HG03066 (cell line): ENCODE measurements around the gene BEST1.
A peak's percentile ranks its signal among the peaks of the same experiment; 100 is the strongest.
"Not testable (repeated sequence)": the region's sequence is repeated elsewhere in the genome, so short reads cannot be mapped to it uniquely, and the experiment has no call there.

Experiments used
- ATAC-seq: cut with Tn5 transposase; IDR thresholded peaks from one replicate; pipeline ENCODE4 v1.9.1; 2021; ENCODE audit warnings: low read depth; ENCODE audit not compliant: unreplicated experiment

Gene BEST1

GRCh38 chr11:61962213-61963015, 12.3 kb downstream of the BEST1 start:
- ATAC-seq, result no peak

GRCh38 chr11:61963016-61963281, 12.8 kb downstream of the BEST1 start:
- ATAC-seq, result no peak

DNA sequence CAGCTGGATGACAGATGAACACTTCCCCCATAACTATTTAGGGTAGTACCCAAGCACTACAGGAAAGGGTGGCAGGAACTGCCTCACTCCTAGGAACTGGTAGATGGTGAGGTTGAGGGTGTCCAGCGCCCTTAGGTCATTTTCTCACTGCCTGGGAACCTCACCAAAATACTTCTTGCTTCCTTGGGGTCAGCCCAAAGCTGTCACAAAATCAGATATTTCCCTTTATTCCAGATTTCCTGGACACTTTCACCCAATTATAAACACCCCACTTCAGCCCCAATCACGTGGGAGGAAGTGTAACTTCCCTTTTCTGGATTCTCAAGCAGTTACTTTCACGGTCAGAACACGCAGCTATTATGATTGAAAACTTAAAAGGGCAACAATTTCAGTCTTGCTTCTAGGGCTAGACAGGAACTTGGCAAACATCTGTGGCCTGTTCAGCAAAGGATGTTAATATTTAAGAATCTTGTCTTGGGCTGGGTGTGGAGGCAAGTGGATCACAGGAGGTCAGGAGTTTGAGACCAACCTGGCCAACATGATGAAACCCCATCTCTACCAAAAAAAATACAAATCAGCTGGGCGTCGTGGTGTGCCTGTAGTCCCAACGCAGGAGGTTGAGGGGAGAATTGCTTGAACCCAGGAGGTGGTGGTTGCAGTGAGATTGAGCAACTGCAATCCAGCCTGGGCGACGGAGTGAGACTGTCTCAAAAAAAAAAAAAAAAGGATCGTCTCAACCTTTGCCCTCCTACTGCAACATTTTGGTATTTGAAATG, 13.3 kb downstream of the BEST1 start:
- ATAC-seq, result no peak

DNA sequence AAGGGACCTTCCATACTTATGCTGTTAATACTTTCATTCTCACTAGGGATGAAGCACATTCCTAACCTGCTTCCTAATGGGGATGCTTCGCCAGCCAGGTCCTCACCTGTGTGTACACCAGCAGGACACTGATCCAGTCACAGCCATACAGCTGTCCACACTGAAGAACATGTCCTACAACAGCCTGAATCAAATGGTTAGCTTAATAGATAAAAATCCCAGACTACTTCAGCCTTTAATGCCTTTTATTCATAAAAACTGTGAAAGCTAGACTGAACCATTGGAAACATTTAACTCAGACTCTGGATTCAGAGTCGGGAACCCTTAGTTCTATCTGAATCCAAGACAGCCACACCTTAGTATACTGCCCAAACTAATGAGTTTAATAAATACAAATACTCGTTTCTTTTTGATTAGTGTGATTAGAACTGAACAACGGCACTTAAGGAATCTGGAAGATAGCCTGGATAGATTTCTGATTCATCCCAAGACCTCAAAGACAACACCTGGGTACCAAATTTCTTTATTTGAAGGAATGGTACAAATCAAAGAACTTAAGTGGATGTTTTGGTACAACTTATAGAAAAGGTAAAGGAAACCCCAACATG, 14.0 kb downstream of the BEST1 start:
- ATAC-seq, result no peak

DNA sequence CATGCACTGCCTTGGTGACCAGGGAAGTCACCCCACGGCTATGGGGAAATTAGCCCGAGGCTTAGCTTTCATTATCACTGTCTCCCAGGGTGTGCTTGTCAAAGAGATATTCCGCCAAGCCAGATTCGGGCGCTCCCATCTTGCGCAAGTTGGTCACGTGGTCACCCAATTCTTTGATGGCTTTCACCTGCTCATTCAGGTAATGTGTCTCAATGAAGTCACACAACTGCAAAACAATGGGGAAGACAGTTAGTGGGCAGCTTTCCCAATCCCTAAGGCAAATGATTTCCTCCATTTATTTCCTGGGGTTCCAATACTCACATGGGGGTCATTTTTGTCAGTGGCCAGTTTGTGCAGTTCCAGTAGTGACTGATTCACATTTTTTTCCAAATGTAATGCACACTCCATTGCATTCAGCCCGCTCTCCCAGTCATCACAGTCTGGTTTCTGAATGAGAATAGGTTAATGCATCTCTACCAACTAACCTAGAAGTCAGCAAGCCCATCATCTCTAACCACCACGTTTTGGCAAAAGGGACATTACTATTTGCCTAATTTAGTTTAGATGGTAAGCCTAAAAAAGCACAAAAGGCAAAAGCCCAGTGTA, 14.6 kb downstream of the BEST1 start:
- not testable (repeated sequence) for ATAC-seq

DNA sequence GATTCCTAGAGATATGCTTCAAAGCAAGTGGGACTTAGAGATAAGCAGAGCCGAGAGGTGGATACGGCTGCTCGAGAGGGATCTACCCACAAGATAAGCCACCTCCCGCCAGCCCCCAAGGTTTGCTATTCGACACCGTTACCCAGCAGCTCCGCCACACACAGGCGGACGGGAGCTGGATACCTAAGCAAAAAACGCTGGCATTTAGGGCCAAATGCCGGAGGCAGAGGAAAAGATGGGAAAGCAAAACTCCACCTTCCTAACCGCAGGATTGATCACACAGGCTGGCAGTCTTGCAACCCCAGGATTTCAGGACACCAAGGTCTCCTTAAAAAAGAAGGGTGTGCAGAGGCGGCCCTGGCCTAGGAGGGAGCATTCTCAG, 16.6 kb downstream of the BEST1 start:
- ATAC-seq, result no peak

- ATAC-seq, result peak; percentile 47
Observed at GRCh38 chr11:61967116-61967923, 17.2 kb downstream of the BEST1 start, which contains the start of gene FTH1. Gene FTH1 (minus strand): TSS chr11:61967634. CDS start chr11:61967425, 209 bp downstream.

GRCh38 chr11:61967924-61968757, 18.0 kb downstream of the BEST1 start:
- ATAC-seq, result no peak

DNA sequence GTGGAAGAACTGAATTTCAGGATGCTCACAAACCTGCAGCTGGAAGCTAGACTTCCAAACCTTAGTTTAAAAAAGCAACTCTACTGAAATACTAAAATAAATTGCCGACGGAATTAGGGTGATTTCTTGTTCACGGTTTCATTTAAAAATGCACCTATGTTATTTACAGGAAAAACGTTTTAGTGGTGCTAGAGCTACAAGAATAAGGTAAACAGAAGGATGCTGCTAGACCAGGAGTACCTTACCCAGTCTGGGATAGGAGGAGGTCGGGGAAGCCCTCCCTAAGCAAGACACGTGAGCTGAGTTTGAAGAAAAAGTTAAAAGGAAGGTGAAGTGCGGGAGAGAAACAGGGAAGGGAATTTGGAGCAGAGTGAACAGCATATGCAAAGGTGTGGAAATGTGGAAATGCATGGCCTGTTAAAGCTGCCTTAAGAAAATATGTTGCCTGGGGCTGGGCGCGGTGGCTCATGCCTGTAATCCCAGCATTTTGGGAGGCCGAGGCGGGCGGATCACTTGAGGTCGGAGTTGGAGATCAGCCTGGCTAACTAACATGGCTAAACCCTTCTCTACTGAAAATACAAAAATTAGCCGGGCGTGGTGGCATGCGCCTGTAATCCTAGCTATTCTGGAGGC, 18.7 kb downstream of the BEST1 start:
- ATAC-seq, result no peak

DNA sequence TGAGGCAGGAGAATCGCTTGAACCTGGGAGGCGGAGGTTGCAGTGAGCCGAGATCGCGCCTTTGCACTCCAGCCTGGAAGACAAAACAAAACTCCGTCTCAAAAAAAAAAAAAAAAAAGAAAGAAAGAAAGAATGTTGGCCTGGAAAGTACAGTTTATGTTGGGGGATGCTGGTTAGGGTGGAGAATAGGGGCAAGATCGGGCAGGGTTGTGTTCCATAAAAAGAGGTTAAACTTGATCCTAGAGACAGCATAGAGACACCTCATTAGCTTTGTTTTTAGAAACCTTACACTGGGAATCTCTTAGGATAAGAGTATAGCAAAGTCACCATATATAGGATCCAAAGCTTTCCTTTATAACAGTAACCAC, 19.2 kb downstream of the BEST1 start:
- no peak for ATAC-seq

GRCh38 chr11:61969838-61970662, 19.9 kb downstream of the BEST1 start:
- no peak for ATAC-seq

- ATAC-seq, result no peak
Observed at GRCh38 chr11:61971248-61972111, 21.3 kb downstream of the BEST1 start.

- no peak for ATAC-seq
Observed at GRCh38 chr11:61972112-61972671, 22.0 kb downstream of the BEST1 start.

GRCh38 chr11:61972672-61973475, 22.7 kb downstream of the BEST1 start:
- no peak for ATAC-seq

DNA sequence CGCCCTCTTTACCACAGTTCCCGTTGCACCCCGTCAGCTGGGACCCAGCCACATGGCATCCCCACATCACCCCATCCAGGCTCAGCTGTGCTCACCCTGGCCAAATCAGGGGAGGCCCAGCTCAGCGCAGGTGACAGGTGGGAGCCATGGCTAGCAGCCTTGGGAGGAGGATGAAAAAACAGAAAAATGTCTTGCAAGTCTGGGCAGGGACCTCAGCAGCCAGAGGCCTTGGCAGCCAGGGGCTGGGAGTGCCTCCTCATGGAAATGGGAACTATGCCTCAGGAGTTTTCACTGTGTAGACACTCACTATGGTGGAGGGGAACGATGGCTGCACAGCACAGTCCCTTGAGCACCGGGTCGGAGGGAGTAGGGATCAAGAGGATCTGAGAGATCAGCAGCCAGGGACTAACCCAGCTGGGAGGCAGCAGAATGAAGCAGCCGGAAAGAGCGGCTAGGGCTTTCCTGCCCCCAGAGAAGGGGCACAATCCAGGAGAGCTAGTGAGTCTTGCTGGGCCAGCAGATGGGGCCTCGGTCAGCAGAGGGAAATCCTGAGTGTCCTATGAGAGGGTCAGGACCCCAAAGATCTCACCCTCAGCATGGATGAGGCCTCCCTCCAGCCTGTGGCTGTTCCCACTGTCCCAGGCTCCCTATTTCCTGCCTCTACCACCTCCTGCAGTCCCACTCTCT, 23.5 kb downstream of the BEST1 start:
- no peak for ATAC-seq
